ENCODE measurements around the gene FSHR. TPM values are rescaled to one million over a fixed set of nuclear protein-coding genes. Genes with fewer than 3 reads are reported as not detected.

FSHR gene
- total RNA-seq, 1 experiment from 2014 or later, result not detected

GRCh38 chr2:48944956-48945355 is 209.4 kb downstream of the FSHR start:
- no TSS peak for BruUV-seq (replicated peaks)
- CTCF ChIA-PET, result no interaction called here
- H3K27ac ChIP-seq (ENCODE audit: low read depth, low read length, poor library complexity, severe bottlenecking), result no peak overlapping the region

DNA sequence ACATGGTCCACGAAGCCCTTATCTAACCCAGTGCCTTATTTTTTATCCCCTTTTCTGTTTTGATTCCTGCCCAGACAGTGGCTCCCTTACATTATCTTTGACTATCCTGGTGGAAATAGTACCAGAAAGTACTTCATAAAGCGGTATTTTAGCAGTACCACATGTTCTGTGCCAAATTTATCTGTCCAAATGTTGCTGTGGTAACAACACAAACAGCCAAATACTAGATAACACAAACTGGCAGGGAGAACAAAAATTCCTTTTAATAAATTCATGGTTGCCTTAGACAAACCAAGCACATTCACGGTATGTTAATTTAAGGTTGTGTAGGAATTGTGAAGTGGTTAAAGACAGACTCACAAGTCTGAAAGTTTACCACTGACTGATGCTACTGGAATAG is 210.9 kb downstream of the FSHR start:
- Histone ChIP-seq H3K4me3 (ENCODE audit: low read depth, low read length, poor library complexity, severe bottlenecking) (no peak overlapping the region), H3K36me3 (ENCODE audit: insufficient read depth, low read length, poor library complexity, severe bottlenecking) (no peaks in the 10 kb centered on the region), H3K27me3 (replicated peaks; ENCODE audit: insufficient read depth, low read depth, low read length, poor library complexity) (no peaks in the 10 kb centered on the region), H3K4me1 (ENCODE audit: insufficient read depth, low read length, poor library complexity, severe bottlenecking) (peaks cover 23% of the 10 kb centered on the region), H3K9me3 (ENCODE audit: low read depth, low read length, poor library complexity, severe bottlenecking) (no peaks in the 10 kb centered on the region), H3K27ac (ENCODE audit: low read depth, low read length, poor library complexity, severe bottlenecking) (no peak overlapping the region)
- TF ChIP-seq, protein P1, sequence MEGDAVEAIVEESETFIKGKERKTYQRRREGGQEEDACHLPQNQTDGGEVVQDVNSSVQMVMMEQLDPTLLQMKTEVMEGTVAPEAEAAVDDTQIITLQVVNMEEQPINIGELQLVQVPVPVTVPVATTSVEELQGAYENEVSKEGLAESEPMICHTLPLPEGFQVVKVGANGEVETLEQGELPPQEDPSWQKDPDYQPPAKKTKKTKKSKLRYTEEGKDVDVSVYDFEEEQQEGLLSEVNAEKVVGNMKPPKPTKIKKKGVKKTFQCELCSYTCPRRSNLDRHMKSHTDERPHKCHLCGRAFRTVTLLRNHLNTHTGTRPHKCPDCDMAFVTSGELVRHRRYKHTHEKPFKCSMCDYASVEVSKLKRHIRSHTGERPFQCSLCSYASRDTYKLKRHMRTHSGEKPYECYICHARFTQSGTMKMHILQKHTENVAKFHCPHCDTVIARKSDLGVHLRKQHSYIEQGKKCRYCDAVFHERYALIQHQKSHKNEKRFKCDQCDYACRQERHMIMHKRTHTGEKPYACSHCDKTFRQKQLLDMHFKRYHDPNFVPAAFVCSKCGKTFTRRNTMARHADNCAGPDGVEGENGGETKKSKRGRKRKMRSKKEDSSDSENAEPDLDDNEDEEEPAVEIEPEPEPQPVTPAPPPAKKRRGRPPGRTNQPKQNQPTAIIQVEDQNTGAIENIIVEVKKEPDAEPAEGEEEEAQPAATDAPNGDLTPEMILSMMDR (conservative IDR thresholded peaks at IDR 0.05; ENCODE audit: low read depth, low read length), result no peak
- no peak for TF ChIP-seq EZH2 (IDR thresholded peaks at IDR 0.05; ENCODE audit: borderline replicate concordance, low read depth, low read length, poor library complexity, severe bottlenecking)
- no peak for DNase-seq (ENCODE audit: low spot score)
- ChIA-PET POLR2A (ENCODE audit: low non-redundant PET) (no interaction called here), CTCF (no interaction called here)
- intact Hi-C loops (cut with micrococcal nuclease; ENCODE audit: unreplicated experiment), result loop anchor here (10.0 kb wide), 2 partner anchors 319 to 551 kb away; no protein-coding TSS in a partner anchor
- BruUV-seq (replicated peaks), result no TSS peak

More at GRCh38 chr2:48944956-48945355, 209.4 kb downstream of the FSHR start:
- Histone ChIP-seq H3K27me3 (replicated peaks; ENCODE audit: insufficient read depth, low read depth, low read length, poor library complexity) (no peaks in the 10 kb centered on the region), H3K9me3 (ENCODE audit: low read depth, low read length, poor library complexity, severe bottlenecking) (no peaks in the 10 kb centered on the region), H3K4me3 (ENCODE audit: low read depth, low read length, poor library complexity, severe bottlenecking) (no peak overlapping the region), H3K36me3 (ENCODE audit: insufficient read depth, low read length, poor library complexity, severe bottlenecking) (no peaks in the 10 kb centered on the region), H3K4me1 (ENCODE audit: insufficient read depth, low read length, poor library complexity, severe bottlenecking) (peaks cover 22% of the 10 kb centered on the region)
- DNase-seq (ENCODE audit: low spot score), result no peak
- intact Hi-C loops (cut with micrococcal nuclease; ENCODE audit: unreplicated experiment), result loop anchor here (5.0 to 10.0 kb wide), 6 partner anchors 320 to 1547 kb away; no protein-coding TSS in a partner anchor
- TF ChIP-seq, protein P1 (conservative IDR thresholded peaks at IDR 0.05; ENCODE audit: low read depth, low read length), result no peak
- no peak for TF ChIP-seq EZH2 (IDR thresholded peaks at IDR 0.05; ENCODE audit: borderline replicate concordance, low read depth, low read length, poor library complexity, severe bottlenecking)
- POLR2A ChIA-PET (ENCODE audit: low non-redundant PET), result no interaction called here

DNA sequence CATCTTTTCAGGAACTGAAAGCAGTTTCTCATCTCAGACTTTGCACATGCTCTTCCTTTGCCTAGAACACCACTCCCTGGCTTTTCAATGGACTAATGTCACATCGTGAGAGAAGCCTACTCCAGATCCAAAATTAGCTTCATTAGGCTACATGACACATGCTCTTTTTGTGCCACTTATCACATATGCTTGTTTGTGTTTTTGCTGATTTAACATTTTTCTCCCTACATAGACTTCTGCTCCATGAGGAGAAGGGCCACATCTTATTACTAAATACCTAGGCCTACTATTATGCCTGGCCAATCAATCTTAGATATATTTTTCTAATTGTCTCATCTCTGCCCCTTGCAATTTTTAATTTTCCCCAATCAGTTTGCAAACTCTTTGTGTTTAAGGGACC is 212.4 kb downstream of the FSHR start:
- Histone ChIP-seq H3K9me3 (ENCODE audit: low read depth, low read length, poor library complexity, severe bottlenecking) (no peaks in the 10 kb centered on the region), H3K36me3 (ENCODE audit: insufficient read depth, low read length, poor library complexity, severe bottlenecking) (no peaks in the 10 kb centered on the region), H3K27me3 (replicated peaks; ENCODE audit: insufficient read depth, low read depth, low read length, poor library complexity) (no peaks in the 10 kb centered on the region), H3K4me1 (ENCODE audit: insufficient read depth, low read length, poor library complexity, severe bottlenecking) (peaks cover 23% of the 10 kb centered on the region), H3K4me3 (ENCODE audit: low read depth, low read length, poor library complexity, severe bottlenecking) (no peak overlapping the region), H3K27ac (ENCODE audit: low read depth, low read length, poor library complexity, severe bottlenecking) (no peak overlapping the region)
- intact Hi-C loops (cut with micrococcal nuclease; ENCODE audit: unreplicated experiment), result loop anchor here (10.0 kb wide), 2 partner anchors 317 to 553 kb away; no protein-coding TSS in a partner anchor
- POLR2A ChIA-PET (ENCODE audit: low non-redundant PET), result no interaction called here
- no peak for TF ChIP-seq EZH2 (IDR thresholded peaks at IDR 0.05; ENCODE audit: borderline replicate concordance, low read depth, low read length, poor library complexity, severe bottlenecking)
- TF ChIP-seq, protein P1 (conservative IDR thresholded peaks at IDR 0.05; ENCODE audit: low read depth, low read length), result no peak
- no TSS peak for BruUV-seq (replicated peaks)
- CTCF ChIA-PET, result interaction anchor here (0.6 kb wide), 1 partner anchor 32 kb away, joined by 5 read pairs; no protein-coding TSS in a partner anchor
- no peak for DNase-seq (ENCODE audit: low spot score)

Data from A673 (cell line).